HepG2 (cell line): Measurements from ENCODE around the gene POLR3H. TPM values are rescaled to one million over a fixed set of nuclear protein-coding genes. Genes with fewer than 3 reads are reported as not detected.

Experiments
- BRD4 ChIP-seq: sonication (generic); formaldehyde crosslinking; IDR thresholded peaks from 2 replicates; pipeline ENCODE4 v1.4.0; 2020; ENCODE audit warnings: missing genetic modification reagents
- DNMT1 ChIP-seq: sonication (generic); formaldehyde crosslinking; IDR thresholded peaks from 2 replicates; pipeline ENCODE4 v1.5.1; 2020; ENCODE audit warnings: mild to moderate bottlenecking, missing genetic modification reagents
- EHMT2 ChIP-seq: fragments of 200-600 bp; sonication (generic); IDR thresholded peaks from 2 replicates; pipeline ENCODE4 v1.7.0; 2017; ENCODE audit warnings: antibody characterized with exemption, low read depth, low read length, borderline replicate concordance
- JARID2 ChIP-seq: sonication (generic); formaldehyde crosslinking; IDR thresholded peaks from 2 replicates; pipeline ENCODE4 v1.8.1; 2023; ENCODE audit warnings: missing genetic modification reagents, inconsistent platforms; ENCODE audit not compliant: insufficient replicate concordance
- KLF13 ChIP-seq: sonication (generic); formaldehyde crosslinking; IDR thresholded peaks from 2 replicates; pipeline ENCODE4 v1.4.0; 2020; ENCODE audit warnings: mild to moderate bottlenecking, missing genetic modification reagents
- KLF9 ChIP-seq: IDR thresholded peaks from 2 replicates; pipeline ENCODE4 v1.6.1; 2016; ENCODE audit warnings: low read depth
- PAXIP1 ChIP-seq: sonication (generic); formaldehyde crosslinking; conservative IDR thresholded peaks from 2 replicates; pipeline ENCODE4 v1.4.0; 2020; ENCODE audit warnings: mild to moderate bottlenecking, missing genetic modification reagents, moderate library complexity
- RARA ChIP-seq: IDR thresholded peaks from 2 replicates; pipeline ENCODE4 v1.6.1; 2016; ENCODE audit warnings: missing genetic modification reagents, missing compliant biosample characterization
- TMF1 ChIP-seq: sonication (generic); formaldehyde crosslinking; IDR thresholded peaks from 2 replicates; pipeline ENCODE4 v1.8.1; 2022; ENCODE audit warnings: low read depth, missing genetic modification reagents
- USF2 ChIP-seq, 2 experiments: sonication (generic) in 1 of 2; formaldehyde crosslinking in 1 of 2; IDR thresholded peaks; 2 replicates each; pipeline versions ENCODE4 v1.5.1 to v1.6.1; 2011 to 2020; ENCODE audit warnings: borderline replicate concordance in 1 of 2, low read depth in 1 of 2, low read length in 1 of 2, mild to moderate bottlenecking in 1 of 2, missing genetic modification reagents in 1 of 2, moderate library complexity in 1 of 2
- ZFP36L1 ChIP-seq: sonication (generic); formaldehyde crosslinking; IDR thresholded peaks from 2 replicates; pipeline ENCODE4 v1.8.0; 2022; ENCODE audit warnings: mild to moderate bottlenecking, missing genetic modification reagents, moderate library complexity
- ZNF124 ChIP-seq: sonication (generic); formaldehyde crosslinking; IDR thresholded peaks from 2 replicates; pipeline ENCODE4 v1.4.0; 2020; ENCODE audit warnings: missing genetic modification reagents
- ZNF260 ChIP-seq: sonication (generic); formaldehyde crosslinking; IDR thresholded peaks from 2 replicates; pipeline ENCODE4 v1.4.0; 2020; ENCODE audit warnings: missing genetic modification reagents, low read depth, mild to moderate bottlenecking, borderline replicate concordance
- ZNF383 ChIP-seq: sonication (generic); formaldehyde crosslinking; IDR thresholded peaks from 2 replicates; pipeline ENCODE4 v1.4.0; 2020; ENCODE audit warnings: missing genetic modification reagents, mild to moderate bottlenecking, borderline replicate concordance
- ZNF44 ChIP-seq: sonication (generic); formaldehyde crosslinking; IDR thresholded peaks from 2 replicates; pipeline ENCODE4 v1.5.1; 2020; ENCODE audit warnings: mild to moderate bottlenecking, missing genetic modification reagents
- ZNF503 ChIP-seq: sonication (generic); formaldehyde crosslinking; IDR thresholded peaks from 2 replicates; pipeline ENCODE4 v1.4.0; 2020; ENCODE audit warnings: missing genetic modification reagents
- ZNF777 ChIP-seq: sonication (generic); formaldehyde crosslinking; IDR thresholded peaks from 2 replicates; pipeline ENCODE4 v1.4.0; 2020; ENCODE audit warnings: missing genetic modification reagents
- polyA plus RNA-seq, 8 experiments: library from polyadenylated mRNA; depleted of rRNA in 3 of 8; stranded (reverse) in 7 of 8; unstranded in 1 of 8; fragments of >200 nt; fragmentation: Illumina TruSeq in 4 of 8; extraction: Trizol in 4 of 8; gene quantifications; 2 replicates each; pipeline versions ENCODE4 v1.2.1 to v1.2.3, GENCODE V29; 2011 to 2016; ENCODE audit warnings: low read depth in 4 of 8, missing spikeins in 1 of 8, mixed read lengths in 1 of 8; ENCODE audit not compliant: insufficient read depth in 1 of 8
- total RNA-seq, 5 experiments: library from RNA; depleted of rRNA; stranded (reverse); fragments of >200 nt; fragmentation: Illumina TruSeq; extraction: Trizol; gene quantifications; 2 replicates each; pipeline ENCODE4 v1.2.3, GENCODE V29; 2016; ENCODE audit warnings: low read depth in 1 of 5
- TF ChIP-seq, protein P1 (sequence below): sonication (generic); formaldehyde crosslinking; conservative IDR thresholded peaks from 2 replicates; pipeline ENCODE4 v1.8.0; 2022; ENCODE audit warnings: low read depth, missing genetic modification reagents

Gene POLR3H
- total and polyA plus RNA-seq, 2 of the 13 experiments (the other 11 are each of a cell fraction or from before 2014, with no cell fraction given), result 10.3 to 28.6 TPM

DNA sequence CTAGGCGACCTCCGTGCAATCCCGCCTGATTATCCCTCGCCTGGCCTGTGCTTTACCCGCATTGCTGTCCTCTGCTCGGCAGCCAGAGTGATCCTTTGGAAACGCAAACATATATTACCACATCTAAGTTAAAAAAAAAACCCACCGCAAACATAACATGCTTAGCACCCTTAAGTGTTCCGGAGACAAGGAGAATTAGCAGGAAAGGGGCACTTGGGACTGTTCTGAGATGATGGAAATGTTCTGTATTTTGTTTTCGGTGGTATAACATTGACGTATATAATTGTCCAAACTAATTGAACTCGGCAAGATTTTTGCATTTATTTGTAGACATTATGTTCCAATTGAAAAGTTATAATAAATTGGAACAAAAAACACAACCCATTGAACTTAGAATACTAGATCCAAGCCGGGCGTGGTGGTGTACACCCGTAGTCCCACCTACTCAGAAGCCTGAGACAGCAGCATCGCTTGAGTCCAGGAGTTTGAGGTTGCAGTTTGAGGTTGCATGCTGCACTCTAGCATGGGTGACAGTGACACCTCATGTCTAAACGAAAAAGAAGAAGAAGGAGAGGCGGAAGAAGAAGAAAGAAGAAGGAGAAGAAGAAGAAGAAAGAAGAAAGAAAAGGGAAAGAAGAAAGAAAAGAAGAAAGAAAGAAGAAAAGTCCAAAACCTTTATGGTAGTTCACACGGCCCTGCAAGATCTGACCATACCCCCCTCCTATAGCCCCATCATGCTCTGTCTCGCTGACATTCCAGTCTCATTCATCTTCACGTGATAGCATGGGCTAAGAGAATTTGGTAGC, 604 bp upstream of the POLR3H start (continued):
- no peak for TF ChIP-seq EHMT2
- 0 out of 2 replicates have a peak, but pooled peaks have one; percentile 1 for TF ChIP-seq RARA (CRISPR knock-in tag)
- no peak for TF ChIP-seq ZNF383 (CRISPR knock-in tag)
- TF ChIP-seq PAXIP1 (CRISPR knock-in tag), result 0 out of 2 replicates have a peak, but pooled peaks have one; percentile 8
- no peak for TF ChIP-seq BRD4
- TF ChIP-seq ZFP36L1 (CRISPR knock-in tag), result no peak
- 0 out of 2 replicates have a peak, but pooled peaks have one; percentile 32 for TF ChIP-seq TMF1 (CRISPR knock-in tag)
- TF ChIP-seq ZNF44, result no peak
- no peak for TF ChIP-seq ZNF503
- TF ChIP-seq KLF9 (CRISPR knock-in tag), result 0 out of 2 replicates have a peak, but pooled peaks have one; percentile 9
- TF ChIP-seq, protein P1, sequence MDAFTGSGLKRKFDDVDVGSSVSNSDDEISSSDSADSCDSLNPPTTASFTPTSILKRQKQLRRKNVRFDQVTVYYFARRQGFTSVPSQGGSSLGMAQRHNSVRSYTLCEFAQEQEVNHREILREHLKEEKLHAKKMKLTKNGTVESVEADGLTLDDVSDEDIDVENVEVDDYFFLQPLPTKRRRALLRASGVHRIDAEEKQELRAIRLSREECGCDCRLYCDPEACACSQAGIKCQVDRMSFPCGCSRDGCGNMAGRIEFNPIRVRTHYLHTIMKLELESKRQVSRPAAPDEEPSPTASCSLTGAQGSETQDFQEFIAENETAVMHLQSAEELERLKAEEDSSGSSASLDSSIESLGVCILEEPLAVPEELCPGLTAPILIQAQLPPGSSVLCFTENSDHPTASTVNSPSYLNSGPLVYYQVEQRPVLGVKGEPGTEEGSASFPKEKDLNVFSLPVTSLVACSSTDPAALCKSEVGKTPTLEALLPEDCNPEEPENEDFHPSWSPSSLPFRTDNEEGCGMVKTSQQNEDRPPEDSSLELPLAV (CRISPR knock-in tag), result no peak
- no peak for TF ChIP-seq USF2 (IDR thresholded peaks at IDR 0.05; ENCODE audit: low read depth, low read length)
- 0 out of 2 replicates have a peak, but pooled peaks have one; percentile 17 for TF ChIP-seq USF2 (CRISPR knock-in tag; IDR thresholded peaks at IDR 0.05; ENCODE audit: borderline replicate concordance)
- TF ChIP-seq DNMT1 (CRISPR knock-in tag), result no peak
- TF ChIP-seq KLF13 (CRISPR knock-in tag), result no peak
- no peak for TF ChIP-seq ZNF777 (CRISPR knock-in tag)
- TF ChIP-seq ZNF260 (CRISPR knock-in tag), result no peak
- no peak for TF ChIP-seq ZNF124 (CRISPR knock-in tag)
- TF ChIP-seq JARID2 (CRISPR knock-in tag), result no peak
